IPS-20b (cell line): ENCODE results near the gene PSD.

Experiments used
- H3K27ac ChIP-seq: one replicate; pipeline ENCODE4 v1.5.1; 2013; ENCODE audit warnings: low read length
- H3K27me3 ChIP-seq: 2 replicates; pipeline ENCODE4 v1.6.1; 2013; ENCODE audit warnings: mild to moderate bottlenecking, low read length, inconsistent platforms; ENCODE audit not compliant: insufficient read depth
- H3K36me3 ChIP-seq: 2 replicates; pipeline ENCODE4 v1.6.1; 2013; ENCODE audit warnings: low read depth, mild to moderate bottlenecking, inconsistent platforms, low read length, moderate library complexity; ENCODE audit not compliant: insufficient read depth
- H3K4me1 ChIP-seq: 2 replicates; pipeline ENCODE4 v1.6.1; 2013; ENCODE audit warnings: mild to moderate bottlenecking, control low read depth, inconsistent platforms, low read length, moderate library complexity; ENCODE audit not compliant: insufficient read depth
- H3K4me3 ChIP-seq: 2 replicates; pipeline ENCODE4 v1.5.1; 2013; ENCODE audit warnings: mild to moderate bottlenecking, low read length, inconsistent platforms
- H3K9ac ChIP-seq: 2 replicates; pipeline ENCODE4 v1.6.1; 2013; ENCODE audit warnings: low read depth, mild to moderate bottlenecking, inconsistent platforms, low read length, moderate library complexity
- H3K9me3 ChIP-seq: 2 replicates; pipeline ENCODE4 v1.6.1; 2013; ENCODE audit warnings: mild to moderate bottlenecking, low read depth, low read length, inconsistent platforms; ENCODE audit not compliant: insufficient read depth

Gene PSD

GRCh38 chr10:102399217-102400021 is 19.2 kb downstream of the PSD start:
- peak overlapping the region; percentile 68 for H3K4me3 ChIP-seq
- H3K4me1 ChIP-seq: peaks cover 10% of the 10 kb centered on the region
- H3K9me3 ChIP-seq: no peaks in the 10 kb centered on the region
- H3K27me3 ChIP-seq: peaks cover 18% of the 10 kb centered on the region
- H3K36me3 ChIP-seq: peaks cover 22% of the 10 kb centered on the region
- H3K27ac ChIP-seq: no peak overlapping the region
- H3K9ac ChIP-seq: peak overlapping the region; percentile 36; the same call in 1 of the 2 replicates

GRCh38 chr10:102398172-102399020 is 20.2 kb downstream of the PSD start:
- Histone ChIP-seq H3K4me1 (peaks cover 10% of the 10 kb centered on the region), H3K9ac (no peak overlapping the region), H3K27me3 (peaks cover 26% of the 10 kb centered on the region), H3K36me3 (peaks cover 22% of the 10 kb centered on the region), H3K27ac (no peak overlapping the region), H3K9me3 (no peaks in the 10 kb centered on the region), H3K4me3 (no peak overlapping the region; the same call in 1 of the 2 replicates)

GRCh38 chr10:102397222-102398171 is 21.1 kb downstream of the PSD start:
- H3K36me3 ChIP-seq: peaks cover 22% of the 10 kb centered on the region
- no peaks in the 10 kb centered on the region for H3K9me3 ChIP-seq
- H3K27ac ChIP-seq: no peak overlapping the region
- no peak overlapping the region for H3K4me3 ChIP-seq
- peaks cover 35% of the 10 kb centered on the region for H3K27me3 ChIP-seq
- H3K9ac ChIP-seq: no peak overlapping the region
- H3K4me1 ChIP-seq: peaks cover 10% of the 10 kb centered on the region

- Histone ChIP-seq H3K4me3 (peak overlapping the region; percentile 81), H3K27me3 (peaks cover 41% of the 10 kb centered on the region), H3K9me3 (no peaks in the 10 kb centered on the region), H3K4me1 (peaks cover 10% of the 10 kb centered on the region), H3K36me3 (peaks cover 20% of the 10 kb centered on the region), H3K27ac (no peak overlapping the region), H3K9ac (no peak overlapping the region; the same call in 1 of the 2 replicates)
Observed at GRCh38 chr10:102396730-102397151, 21.8 kb downstream of the PSD start.

GRCh38 chr10:102396317-102396650 is 22.3 kb downstream of the PSD start:
- Histone ChIP-seq H3K36me3 (peaks cover 16% of the 10 kb centered on the region; the same call in 1 of the 2 replicates), H3K9me3 (no peaks in the 10 kb centered on the region), H3K9ac (peak overlapping the region; percentile 81; the same call in 1 of the 2 replicates), H3K4me3 (peak overlapping the region; percentile 81), H3K27me3 (peaks cover 41% of the 10 kb centered on the region), H3K4me1 (peaks cover 10% of the 10 kb centered on the region), H3K27ac (no peak overlapping the region)

- H3K27ac ChIP-seq: no peak within 1 kb of the TSS
- peaks cover 10% of the 10 kb centered on the region for H3K4me1 ChIP-seq
- H3K27me3 ChIP-seq: peaks cover 46% of the 10 kb centered on the region
- peak within 1 kb of the TSS; percentile 81 for H3K4me3 ChIP-seq
- H3K36me3 ChIP-seq: 0 out of 2 replicates have a peak, but pooled peaks cover 11% of the 10 kb centered on the region
- H3K9ac ChIP-seq: peak within 1 kb of the TSS; percentile 81; the same call in 1 of the 2 replicates
- H3K9me3 ChIP-seq: no peaks in the 10 kb centered on the region
Observed at GRCh38 chr10:102395400-102396316, 22.9 kb downstream of the PSD start, which contains the start of gene NFKB2. Gene NFKB2 (plus strand): TSS chr10:102395705. CDS start chr10:102395960, 255 bp downstream.

- Histone ChIP-seq H3K27me3 (peaks cover 43% of the 10 kb centered on the region), H3K4me3 (peak overlapping the region; percentile 81), H3K4me1 (peaks cover 10% of the 10 kb centered on the region), H3K27ac (no peak overlapping the region), H3K9me3 (no peaks in the 10 kb centered on the region), H3K9ac (no peak overlapping the region; the same call in 1 of the 2 replicates), H3K36me3 (0 out of 2 replicates have a peak, but pooled peaks cover 11% of the 10 kb centered on the region)
Observed at GRCh38 chr10:102394801-102395399, 23.7 kb downstream of the PSD start.

- Histone ChIP-seq H3K27ac (no peak overlapping the region), H3K4me1 (peaks cover 10% of the 10 kb centered on the region), H3K9ac (no peak overlapping the region; the same call in 1 of the 2 replicates), H3K9me3 (no peaks in the 10 kb centered on the region), H3K4me3 (peak overlapping the region; percentile 81), H3K27me3 (peaks cover 40% of the 10 kb centered on the region), H3K36me3 (0 out of 2 replicates have a peak, but pooled peaks cover 11% of the 10 kb centered on the region)
Observed at GRCh38 chr10:102394079-102394800, 24.3 kb downstream of the PSD start.

- peaks cover 10% of the 10 kb centered on the region for H3K4me1 ChIP-seq
- H3K4me3 ChIP-seq: peak overlapping the region; percentile 81
- peaks cover 40% of the 10 kb centered on the region for H3K27me3 ChIP-seq
- H3K9me3 ChIP-seq: no peaks in the 10 kb centered on the region
- no peak overlapping the region for H3K9ac ChIP-seq
- H3K27ac ChIP-seq: no peak overlapping the region
- H3K36me3 ChIP-seq: 0 out of 2 replicates have a peak, but pooled peaks cover 11% of the 10 kb centered on the region
Observed at GRCh38 chr10:102393411-102394078, 25.0 kb downstream of the PSD start.
